ENCODE data around the gene NRXN3.

The NRXN3 gene

DNA sequence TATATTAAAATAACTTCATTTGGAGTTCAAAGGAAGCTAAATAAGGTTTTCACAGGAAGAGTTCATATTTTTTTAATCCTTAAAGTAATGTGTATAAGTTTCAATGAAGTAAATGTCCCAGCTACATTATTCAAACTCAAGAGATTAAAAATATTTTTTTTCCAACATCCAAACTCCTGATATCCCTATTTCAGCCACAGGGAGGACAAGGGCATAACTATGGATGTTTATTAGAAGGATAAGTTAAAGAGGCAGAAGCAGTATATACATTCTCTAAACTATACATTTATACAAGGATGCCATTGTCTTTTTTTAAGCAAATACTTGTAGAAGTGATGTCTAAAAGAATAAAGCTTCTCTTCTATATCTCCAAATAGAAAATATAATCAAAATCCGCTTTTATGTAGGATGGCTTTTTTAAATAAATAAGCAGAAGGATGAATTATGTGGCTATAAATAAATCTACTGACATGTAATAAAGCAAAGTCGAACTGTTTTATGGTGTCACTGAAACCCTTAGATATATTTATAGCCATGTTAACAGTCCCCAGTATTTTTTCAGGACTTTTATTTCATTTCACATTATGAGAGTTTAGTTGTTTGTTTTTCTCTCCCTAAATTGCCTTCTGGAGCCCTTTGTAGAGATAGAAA lies 1104.6 kb downstream of the NRXN3 start:
- no peak for DNase-seq

DNA sequence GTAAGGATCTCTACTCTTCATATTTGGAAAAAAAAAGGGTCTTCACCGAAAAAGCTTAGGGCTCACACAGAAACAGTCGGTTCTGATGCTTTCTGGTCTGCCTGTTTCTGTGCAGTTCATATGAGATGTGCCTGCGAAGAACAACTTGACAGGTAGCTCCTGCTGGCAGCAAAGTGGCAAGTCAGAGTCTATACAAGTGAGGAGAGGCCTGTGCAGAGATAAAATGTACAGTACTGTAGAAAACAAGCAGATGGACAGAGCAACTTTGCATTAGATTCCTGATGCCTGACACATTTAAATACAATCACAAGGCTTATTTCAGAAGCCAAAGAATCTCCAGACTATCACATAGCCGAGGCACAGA lies 1105.1 kb downstream of the NRXN3 start:
- DNase-seq = no peak

DNA sequence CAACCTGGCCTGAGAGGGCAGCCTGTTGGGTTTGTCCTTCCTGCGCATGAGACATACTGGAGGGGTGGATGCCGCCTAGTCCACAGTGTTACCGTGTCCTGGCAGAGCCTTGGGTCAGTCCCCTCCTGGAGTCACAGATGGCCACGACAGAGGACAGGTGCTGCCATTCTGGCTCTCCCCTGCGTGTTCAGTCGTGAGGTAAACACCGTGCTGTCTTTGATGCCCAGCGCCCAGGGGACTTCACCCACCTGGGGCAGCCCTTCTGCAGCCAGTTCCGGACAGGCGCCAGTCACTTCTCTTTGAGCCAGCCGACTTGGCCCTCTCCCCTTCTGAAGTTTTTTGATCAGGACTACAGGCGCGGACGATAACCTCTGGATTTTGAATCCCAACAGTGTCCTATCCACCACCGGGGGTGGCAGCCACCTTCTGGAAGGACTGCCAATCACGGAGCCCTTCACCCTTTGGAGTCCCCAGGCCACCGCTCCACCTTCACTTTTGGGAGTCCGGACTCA lies 1108.2 kb downstream of the NRXN3 start:
- DNase-seq = no peak

DNA sequence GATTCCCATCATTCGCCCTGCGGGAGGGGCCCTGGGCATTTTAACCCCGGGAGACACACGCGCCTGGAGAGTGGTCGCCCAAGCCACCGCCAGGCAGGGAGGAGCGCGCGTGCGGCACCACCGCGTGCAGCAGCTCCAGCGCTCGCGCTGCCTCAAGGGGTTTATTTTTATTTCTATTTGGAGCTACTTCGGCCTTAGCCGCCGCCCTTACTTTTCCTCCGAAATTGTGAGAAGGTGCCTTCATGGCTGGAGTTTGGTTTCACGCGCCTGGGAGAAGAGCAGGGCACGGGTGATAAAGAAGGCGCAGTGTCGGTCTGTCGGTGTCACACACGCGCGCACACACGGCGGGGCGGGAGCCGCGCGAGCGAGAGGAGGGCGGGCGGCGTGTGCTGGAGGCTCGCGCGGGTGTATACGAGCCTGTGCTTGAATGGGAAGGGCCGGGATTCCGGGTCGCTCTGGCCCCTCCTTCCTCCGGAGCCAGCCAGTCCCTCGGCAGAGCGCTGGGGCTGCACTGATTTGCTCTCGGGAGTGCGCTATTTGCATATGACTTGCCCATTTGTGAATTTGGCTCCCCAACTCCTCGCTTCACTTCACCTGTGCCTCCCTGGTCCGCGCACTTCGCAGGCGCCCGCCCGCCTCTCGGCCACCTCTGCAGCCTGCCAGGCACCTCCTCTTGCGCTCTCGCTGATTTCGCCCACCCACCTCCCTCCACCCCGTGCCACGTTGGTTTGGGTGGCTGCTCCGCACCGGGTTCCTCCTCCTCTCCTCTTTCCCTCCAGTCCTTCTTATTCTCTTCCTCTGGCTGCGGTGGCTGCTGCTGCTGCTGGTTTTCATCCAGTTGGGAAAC lies 1108.8 kb downstream of the NRXN3 start:
- DNase-seq = peak; percentile 22

DNA sequence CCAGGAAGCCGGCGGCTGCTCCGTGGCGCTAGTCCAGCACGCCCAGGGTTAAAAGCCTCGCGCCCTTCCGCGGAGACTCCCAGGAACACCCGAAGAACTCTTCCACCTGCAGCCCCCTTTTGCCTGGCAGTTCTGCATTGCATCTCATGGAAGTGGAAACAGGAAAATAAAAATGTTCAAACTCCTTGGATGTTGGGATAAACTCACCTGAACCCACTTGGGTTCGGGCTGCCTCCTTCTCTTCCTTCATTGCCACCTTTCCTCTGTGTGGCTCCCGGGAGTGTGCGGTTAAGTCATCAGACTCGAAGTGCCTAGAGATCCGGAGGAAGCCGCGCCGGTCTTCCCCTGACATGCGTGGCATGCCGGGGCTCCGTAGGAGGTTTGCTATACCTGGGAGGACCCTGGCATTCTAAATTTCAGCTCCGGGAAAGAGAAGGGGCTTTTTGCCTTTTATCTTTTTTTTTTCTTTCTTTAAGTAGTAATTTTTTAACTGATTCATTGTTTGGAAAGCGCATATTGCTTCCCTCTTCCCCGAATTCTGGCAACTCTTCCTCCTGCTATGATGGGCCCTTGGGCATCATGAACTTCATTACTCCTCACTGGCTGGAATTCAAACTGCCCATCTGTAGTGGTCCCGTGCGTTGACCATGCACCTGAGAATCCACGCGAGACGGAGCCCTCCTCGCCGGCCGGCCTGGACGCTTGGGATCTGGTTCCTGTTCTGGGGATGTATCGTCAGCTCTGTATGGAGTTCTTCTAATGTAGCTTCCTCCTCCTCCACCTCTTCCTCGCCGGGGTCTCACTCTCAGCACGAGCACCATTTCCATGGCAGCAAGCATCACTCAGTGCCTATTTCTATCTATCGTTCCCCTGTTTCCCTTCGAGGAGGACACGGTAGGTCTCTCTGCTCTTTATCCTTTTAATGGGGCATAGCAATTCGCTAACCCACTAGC lies 1109.7 kb downstream of the NRXN3 start:
- DNase-seq = no peak

DNA sequence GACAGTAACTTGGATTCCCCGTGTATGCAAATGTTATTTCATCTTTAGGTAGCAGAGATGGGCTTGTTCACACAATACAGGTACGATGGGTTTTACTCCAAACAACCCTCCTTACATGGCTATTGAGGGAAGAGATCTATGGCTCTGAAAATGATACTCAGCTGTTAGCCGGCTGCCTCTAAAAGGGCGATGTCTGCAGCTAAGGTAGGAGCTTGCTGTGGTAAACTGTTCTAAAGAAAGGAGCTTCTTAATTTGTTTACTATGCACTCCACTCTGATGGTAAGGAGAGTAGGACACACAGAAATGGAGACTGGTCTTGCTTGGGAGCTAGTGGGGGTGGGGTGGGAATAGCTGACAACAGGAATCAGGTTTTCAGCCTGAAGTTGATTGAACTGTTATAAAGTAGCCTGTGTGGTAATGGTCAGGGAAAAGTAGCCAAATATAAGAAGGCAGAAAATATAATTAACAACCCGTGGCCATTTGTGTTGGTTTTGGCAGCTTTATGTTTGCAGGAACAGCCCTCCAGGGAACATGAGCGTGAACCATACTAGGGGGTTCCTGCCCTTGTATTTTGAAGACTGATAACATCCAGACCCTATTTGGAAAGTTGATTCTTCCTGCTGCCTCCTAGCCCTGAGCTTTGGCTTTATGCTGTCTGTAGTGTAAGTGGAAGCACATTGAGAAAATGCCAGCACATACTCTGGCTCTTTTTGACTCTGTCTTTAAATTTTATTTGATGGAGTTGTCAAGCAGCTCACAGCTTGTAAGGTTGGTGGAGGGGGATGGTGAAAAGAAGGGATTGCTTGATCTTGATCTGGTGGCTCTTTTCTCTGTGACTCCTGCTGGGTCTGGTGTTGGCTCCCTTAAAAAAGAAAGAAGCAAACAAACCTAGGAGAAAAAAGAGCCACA lies 1111.3 kb downstream of the NRXN3 start:
- no peak for DNase-seq

DNA sequence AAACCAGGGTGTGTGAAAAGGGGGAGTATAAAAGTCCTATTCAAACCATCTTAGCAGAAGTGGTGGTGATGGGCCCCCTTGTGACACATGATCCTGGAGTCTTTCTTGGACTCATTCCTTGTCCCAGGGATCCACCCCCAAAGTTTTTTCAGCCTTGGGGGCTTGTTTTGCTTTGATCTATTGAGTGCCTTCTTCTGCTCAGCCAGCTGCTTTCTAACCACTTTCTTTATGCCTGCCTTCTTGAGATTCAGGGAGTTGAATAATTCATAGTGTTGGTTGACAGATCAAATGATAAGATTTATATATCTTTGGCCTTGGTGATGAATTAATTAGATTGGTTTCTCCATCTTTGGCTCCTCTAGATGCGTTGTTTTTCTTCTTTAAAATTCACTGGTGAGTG lies 1114.4 kb downstream of the NRXN3 start:
- DNase-seq = no peak

DNA sequence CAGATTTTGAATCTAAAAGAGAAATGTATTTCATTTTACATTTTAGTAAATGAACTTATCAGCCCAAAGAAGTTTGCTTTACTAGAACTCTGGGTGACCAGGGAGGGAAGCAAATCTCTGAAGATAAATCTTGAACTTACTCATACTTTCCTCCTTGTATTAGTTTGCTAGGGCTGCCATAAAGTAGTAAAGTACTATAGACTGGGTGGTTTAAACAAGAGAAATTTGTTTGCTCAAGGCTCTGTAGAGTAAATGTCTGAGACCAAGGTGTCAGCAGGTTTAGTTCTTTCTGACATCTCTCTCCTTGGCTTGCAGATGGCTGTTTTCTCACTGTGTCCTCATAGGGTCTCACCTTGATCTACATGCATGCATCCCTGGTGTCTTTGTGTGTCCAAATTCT lies 1115.1 kb downstream of the NRXN3 start:
- no peak for DNase-seq

DNA sequence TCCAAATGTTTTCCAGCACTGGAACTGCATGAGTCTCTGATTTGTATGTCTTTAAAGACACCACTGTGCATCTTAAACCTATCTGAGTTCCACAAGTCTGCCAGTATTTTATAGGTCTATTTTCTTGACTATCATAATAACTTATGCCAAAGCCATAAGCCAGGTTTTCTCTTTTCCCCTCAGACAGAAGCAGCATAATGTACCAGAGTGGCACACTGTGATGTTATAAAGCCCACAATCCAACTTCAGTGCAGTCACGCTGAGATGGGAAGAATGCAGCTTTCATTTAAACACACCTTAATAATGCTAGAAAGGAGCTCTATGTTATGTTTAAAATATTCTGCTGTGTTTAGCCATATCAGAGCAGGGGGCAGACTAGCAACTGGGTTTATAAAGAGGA lies 1117.8 kb downstream of the NRXN3 start:
- no peak for DNase-seq

DNA sequence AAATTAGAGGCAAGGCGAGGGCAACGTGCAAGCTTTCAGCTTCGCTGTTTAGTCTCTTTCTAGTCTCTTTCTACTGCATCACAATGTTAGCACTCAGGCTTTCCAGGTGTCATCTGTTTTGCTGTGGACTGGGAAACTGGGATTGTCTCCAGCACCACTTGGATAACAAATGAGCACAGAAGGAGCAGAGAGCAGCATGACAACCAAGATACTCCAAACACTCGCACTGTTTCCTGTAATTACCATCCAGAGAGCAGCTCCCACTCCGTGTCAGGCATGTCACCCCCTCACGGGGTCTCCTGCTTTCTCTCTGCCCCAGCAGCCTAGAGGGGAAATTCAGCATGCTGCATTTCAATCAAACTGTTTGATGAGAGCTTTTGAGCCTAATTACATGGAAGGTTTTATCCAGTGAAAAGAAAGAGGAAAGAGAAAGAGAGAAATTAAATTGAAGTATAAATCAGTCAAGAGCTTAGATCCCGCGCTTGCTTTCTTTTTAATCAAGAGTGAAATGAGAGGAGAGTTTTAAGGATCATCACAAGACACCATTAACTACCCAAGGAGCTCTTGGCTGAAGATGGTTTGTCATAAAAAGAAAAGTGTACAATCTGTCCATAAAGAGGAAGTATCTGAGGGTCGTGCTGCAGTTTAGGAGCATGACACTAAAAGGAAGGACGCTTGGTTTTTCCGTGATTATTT lies 1123.5 kb downstream of the NRXN3 start:
- no peak for DNase-seq

DNA sequence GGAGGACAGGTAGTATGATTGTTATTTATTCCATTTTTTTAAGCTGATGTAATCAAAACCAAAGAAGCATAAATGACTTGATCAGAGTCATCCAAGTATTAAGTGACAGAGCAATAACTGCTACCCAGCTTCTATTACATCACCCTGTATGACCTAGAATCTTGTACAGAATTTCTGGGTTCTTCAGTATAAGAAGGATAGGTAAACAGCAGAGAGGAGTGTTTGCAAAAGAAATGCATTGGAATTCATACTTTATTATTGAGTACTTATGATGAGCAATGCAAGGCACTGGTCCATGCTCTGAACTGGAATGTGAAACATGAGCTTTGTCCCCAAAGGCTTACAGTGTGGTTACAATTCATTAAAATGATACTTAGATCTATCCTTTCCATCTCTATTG lies 1124.3 kb downstream of the NRXN3 start:
- DNase-seq = no peak

DNA sequence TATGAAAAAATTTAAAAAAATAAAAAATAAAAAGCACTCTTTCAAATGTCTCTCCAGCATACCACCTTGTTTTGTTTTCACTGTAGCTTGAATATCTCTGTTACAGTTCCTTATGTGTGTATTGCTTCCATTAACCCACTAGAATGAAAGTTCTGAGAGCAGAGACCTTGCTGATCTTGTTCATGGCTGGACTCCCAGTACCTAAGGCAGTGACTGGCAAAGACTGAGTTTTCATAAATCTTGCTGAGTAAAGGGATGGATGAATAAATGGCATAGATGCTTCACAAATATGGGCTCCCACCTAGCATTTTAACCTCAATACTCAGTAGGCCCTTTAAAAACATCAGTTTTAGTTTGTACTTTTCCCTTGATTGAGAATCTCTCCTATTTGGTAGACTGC lies 1125.2 kb downstream of the NRXN3 start:
- DNase-seq = no peak

DNA sequence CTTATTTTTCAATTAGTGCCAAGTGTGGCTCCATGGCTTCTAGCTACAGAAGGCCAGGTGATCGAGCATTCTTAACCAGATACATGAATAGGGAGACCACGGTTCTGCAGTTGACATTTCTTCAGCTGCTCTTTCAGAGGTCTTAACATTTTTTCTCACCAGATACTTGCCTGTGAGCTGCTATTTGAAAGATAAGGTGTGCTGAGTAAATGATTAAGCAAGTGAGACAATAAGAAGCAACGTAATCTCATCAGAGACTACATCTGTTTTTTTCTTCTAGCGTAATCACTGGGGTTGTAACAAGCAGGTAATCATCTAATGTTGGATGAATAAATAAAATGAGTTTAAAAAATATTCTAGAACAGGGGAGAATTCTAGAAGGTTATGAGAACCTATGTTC lies 1128.2 kb downstream of the NRXN3 start:
- DNase-seq = no peak

DNA sequence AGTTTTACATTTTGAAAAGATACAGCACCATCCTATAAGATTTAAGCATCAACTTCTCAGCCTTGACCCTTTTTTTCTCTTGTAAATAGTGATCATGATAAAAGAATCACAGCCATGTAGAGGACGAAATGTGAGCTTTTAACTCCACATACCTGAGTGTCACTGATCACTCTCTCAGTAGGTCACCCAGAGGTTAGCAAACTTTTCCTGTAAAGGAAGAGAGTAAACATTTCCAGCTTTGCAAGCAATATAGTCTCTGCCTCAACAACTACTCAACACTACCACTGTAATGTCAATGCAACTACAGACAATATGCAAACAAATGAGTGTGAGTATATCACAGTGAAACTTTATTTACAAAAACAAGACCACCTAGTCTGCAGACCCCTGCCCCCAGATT lies 1129.0 kb downstream of the NRXN3 start:
- no peak for DNase-seq

DNA sequence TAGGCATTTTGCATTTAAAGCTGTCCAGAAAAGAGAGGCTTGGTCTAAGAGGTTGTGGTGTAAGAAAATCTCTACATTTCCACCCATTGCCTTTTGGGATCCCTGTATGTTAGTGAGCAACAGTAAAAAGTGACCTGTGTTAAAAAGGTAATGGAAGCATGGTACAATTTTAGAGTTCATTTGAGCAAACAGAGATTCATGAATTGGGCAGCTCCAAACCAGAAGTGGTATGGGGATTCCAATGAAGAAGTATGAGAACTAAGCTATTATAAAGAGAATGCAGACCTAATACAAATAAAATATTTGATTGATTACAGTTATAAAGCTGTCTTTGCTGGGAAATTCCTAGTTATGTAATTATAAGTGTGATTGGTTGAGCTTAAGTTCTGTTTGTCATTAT lies 1134.1 kb downstream of the NRXN3 start:
- no peak for DNase-seq

DNA sequence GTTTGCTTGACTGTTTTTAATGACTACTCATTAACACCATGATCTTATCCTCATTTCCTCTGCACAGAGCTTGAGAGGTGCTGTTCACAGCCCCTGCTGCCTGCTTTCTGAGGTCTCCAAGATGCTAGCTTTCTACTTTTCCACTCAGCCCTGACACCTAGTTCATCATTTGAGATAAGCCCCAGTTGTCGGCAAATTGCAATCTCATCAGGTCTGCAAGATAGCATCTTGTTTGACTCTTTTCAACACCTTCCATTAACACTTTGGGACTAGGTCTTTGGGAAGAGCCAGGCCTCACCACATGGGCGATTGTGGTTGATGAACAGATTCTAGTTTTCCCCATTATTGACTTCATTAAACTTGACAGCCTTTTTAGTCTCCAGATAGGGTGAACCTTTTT lies 1136.4 kb downstream of the NRXN3 start:
- DNase-seq = no peak

DNA sequence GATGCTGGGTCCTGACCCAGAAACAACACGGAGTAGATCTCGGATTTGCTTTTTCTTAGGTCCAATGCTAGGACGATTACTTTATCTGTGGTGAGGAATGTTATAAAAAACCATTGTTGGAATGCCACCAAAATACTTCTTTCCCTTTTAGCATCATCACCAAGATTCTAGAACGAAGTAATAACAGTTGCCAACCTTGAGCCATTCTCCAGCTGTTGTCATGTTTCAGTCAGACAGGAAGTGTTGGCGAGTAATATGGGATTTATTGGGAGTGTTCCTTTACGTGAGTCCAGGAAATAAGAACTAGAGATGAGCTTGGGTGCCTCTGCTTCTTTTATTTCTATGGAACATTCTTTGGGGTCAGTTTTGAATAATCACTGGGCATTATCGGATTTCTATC lies 1148.2 kb downstream of the NRXN3 start:
- DNase-seq = no peak

DNA sequence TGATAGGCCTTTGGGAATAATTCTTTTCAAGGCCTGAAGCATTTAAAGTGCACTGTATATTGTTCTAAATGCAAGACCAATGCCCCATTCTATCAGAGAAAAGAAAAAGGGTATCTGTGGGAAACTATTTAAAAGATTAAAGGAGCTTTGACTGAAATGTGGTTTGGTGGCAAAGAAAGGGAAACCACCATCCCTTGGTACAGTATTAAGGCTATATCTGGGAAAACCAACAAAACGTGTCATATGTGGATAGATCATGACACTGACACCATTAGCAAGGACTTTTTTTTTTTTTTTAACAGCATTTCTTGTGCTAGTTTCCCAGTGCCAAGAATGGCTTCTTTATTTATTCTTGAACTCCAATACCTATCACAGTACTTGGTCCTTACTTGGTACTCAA lies 1150.4 kb downstream of the NRXN3 start:
- no peak for DNase-seq

DNA sequence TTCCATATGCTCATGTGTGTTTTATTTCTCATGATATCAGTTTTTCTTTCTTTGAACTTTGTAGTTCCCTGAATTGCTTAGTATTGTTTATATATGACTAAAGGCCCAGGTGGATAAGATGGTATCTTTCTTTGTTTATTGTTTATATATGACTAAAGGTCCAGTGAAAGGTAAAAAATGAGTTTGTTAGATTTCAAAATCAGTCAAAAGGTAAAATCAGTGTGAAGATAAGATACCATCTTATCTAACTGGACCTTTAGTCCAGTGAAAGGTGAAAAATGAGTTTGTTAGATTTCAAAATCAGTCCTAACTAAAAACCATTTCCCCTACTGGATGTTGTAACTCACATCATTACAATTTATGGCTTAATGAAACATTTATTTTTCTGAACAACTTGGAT lies 1150.9 kb downstream of the NRXN3 start:
- no peak for DNase-seq

DNA sequence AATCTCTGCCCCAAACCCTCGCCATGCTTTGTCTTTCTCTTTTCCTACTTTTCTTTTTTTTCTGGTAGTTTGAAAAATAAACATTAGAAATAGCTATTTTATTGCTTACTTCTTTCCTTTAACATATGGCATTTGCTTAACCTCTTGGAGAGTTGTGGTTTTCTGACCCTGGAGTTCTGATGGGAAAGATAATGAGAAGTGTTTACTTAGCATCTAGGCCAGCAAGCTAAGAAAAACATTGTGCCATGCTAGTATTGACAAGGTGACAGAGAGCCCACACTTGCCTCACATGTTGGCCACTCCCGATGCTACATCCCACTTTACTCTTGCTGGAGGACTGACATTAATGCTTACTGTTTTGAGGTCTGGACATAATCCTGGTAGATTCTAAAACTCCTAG lies 1154.9 kb downstream of the NRXN3 start:
- no peak for DNase-seq

DNA sequence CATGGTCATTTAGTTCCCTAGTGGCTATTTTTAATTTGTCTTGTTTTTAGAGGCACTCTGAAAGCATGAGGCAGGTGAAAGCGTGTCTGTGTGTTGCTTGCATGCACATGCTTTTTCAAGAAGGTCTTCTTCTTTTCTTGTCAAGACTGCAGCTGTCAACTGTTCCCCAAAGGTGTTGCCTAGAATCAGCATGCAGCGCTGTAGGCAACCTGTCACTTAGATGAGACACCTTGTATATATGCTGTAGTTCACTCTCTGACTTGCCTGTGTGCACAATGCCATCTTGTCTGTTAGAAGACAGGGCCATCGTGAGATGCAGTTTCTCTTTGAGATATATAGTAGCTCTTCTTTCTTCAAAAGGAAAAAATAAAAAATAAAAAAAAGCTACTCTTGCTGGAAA lies 1155.4 kb downstream of the NRXN3 start:
- no peak for DNase-seq

DNA sequence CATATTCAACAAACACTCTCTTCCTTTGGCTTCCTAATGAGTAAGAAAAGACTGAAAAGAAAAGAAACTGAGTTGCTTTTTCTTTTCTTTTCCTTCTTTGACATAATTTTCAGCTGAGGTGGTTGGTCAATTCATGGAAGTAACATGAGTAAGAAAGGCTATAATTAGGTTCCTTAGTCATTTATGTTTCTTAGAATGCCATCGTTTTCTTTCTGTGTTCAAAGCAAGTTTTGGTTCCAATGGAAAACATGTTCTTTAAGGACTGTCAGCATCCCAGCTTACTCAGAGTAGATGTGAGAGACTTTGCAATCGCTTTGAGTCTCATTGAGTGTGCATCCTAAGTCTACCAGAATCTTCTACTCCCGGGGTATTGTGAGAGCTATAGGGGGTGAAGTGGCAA lies 1158.7 kb downstream of the NRXN3 start:
- no peak for DNase-seq
